Panc1 (cell line): ENCODE data around the gene C3orf62. TPM values are rescaled to one million over a fixed set of nuclear protein-coding genes. Genes with fewer than 3 reads are reported as not detected.

Source experiments
- ATAC-seq: fragments of 200-7000 bp; cut with Tn5 transposase; 2 replicates; pipeline ENCODE4 v1.9.1; 2020; ENCODE audit warnings: mild to moderate bottlenecking, moderate library complexity
- Bru-seq: library from RNA; stranded (reverse); fragments of 400-500 nt; gene quantifications from one replicate; lab custom pipeline; 2021; lab: Mats Ljungman, UMichigan
- BruChase-seq, 2 experiments: library from RNA; stranded (reverse); fragments of 400-500 nt; gene quantifications; one replicate each; lab custom pipeline; 2021; lab: Mats Ljungman, UMichigan
- BruUV-seq: library from RNA; stranded (reverse); fragments of 400-500 nt; replicated peaks from 2 replicates; lab custom pipeline; 2021; lab: Mats Ljungman, UMichigan
- CTCF ChIA-PET: fragments of 300-600 bp; sonication (Branson Sonifier 250); formaldehyde crosslinking; loops from one replicate; lab custom pipeline; 2022; ENCODE audit warnings: antibody characterized with exemption; lab: Charles Lee
- POLR2A ChIA-PET: fragments of 300-600 bp; sonication (Branson Sonifier 250); formaldehyde crosslinking; loops from one replicate; lab custom pipeline; 2022; ENCODE audit warnings: antibody characterized with exemption; lab: Charles Lee
- DNase-seq: peaks from one replicate; pipeline ENCODE4 v3.0.0-alpha.2; 2010; ENCODE audit warnings: low read depth, low spot score
- H3K27ac ChIP-seq: 2 replicates; pipeline ENCODE4 v1.5.1; 2011; ENCODE audit warnings: mild to moderate bottlenecking, low read length, inconsistent platforms
- H3K27me3 ChIP-seq: fragments of 200-500 bp; sonication (Bioruptor generic); 2 replicates; pipeline ENCODE4 v1.6.0; 2014; ENCODE audit warnings: low read length, inconsistent platforms; ENCODE audit not compliant: control insufficient read depth, insufficient read depth
- H3K36me3 ChIP-seq: fragments of 200-500 bp; sonication (Bioruptor generic); 2 replicates; pipeline ENCODE4 v1.5.1; 2014; ENCODE audit warnings: inconsistent platforms, mild to moderate bottlenecking, low read length, moderate library complexity; ENCODE audit not compliant: control insufficient read depth, insufficient read depth
- H3K4me1 ChIP-seq: 2 replicates; pipeline ENCODE4 v1.5.1; 2011; ENCODE audit warnings: inconsistent platforms, mild to moderate bottlenecking, low read length, moderate library complexity; ENCODE audit not compliant: control insufficient read depth, insufficient read depth
- H3K4me3 ChIP-seq, 2 experiments: 2 replicates each; pipeline ENCODE4 v1.5.1; 2011 to 2012; ENCODE audit warnings: low read depth in 2 of 2, low read length in 2 of 2, mild to moderate bottlenecking in 2 of 2, inconsistent platforms in 1 of 2, moderate library complexity in 1 of 2
- H3K9me3 ChIP-seq: fragments of 200-500 bp; sonication (Bioruptor generic); 2 replicates; pipeline ENCODE4 v1.5.1; 2014; ENCODE audit warnings: low read depth, mild to moderate bottlenecking, inconsistent platforms, low read length, moderate library complexity; ENCODE audit not compliant: control insufficient read depth, insufficient read depth
- POLR2AphosphoS5 ChIP-seq: IDR thresholded peaks from 2 replicates; pipeline ENCODE4 v1.6.1; 2012; ENCODE audit warnings: mild to moderate bottlenecking, low read depth, low read length, moderate library complexity
- SIN3A ChIP-seq: IDR thresholded peaks from 2 replicates; pipeline ENCODE4 v1.6.1; 2012; ENCODE audit warnings: low read depth, mild to moderate bottlenecking, low read length, moderate library complexity, borderline replicate concordance; ENCODE audit not compliant: insufficient read depth
- TCF7L2 ChIP-seq: IDR thresholded peaks from 2 replicates; pipeline ENCODE4 v1.6.1; 2011; ENCODE audit warnings: mild to moderate bottlenecking, low read depth, low read length, inconsistent platforms
- in situ Hi-C: cut with HindIII; loops from 2 replicates; pipeline ENCODE4 v1.10.0; 2016; ENCODE audit warnings: low sequenced_read_pairs, low pct_unique_long_range_greater_than_20kb
- intact Hi-C: fragments of 100-400 bp; cut with micrococcal nuclease; formaldehyde crosslinking; loops from one replicate; pipeline ENCODE4 v1.10.0; 2022; ENCODE audit not compliant: unreplicated experiment
- long read RNA-seq: library from polyadenylated mRNA; unstranded; transcript quantifications from one replicate; pipeline ENCODE4 v2.0.0, GENCODE V29; 2021; ENCODE audit not compliant: unreplicated experiment
- polyA plus RNA-seq: library from polyadenylated mRNA; unstranded; fragments of >200 nt; gene quantifications from one replicate; pipeline ENCODE4 v1.2.1, GENCODE V29; 2012; ENCODE audit warnings: missing spikeins; ENCODE audit not compliant: insufficient read length
- total RNA-seq: library from RNA; stranded (reverse); gene quantifications from one replicate; pipeline ENCODE4 v1.2.1, GENCODE V29; 2021; ENCODE audit not compliant: unreplicated experiment
- TF ChIP-seq, protein P1 (sequence below), 2 experiments: IDR thresholded peaks; 2 replicates each; pipeline ENCODE4 v1.6.1; 2011 to 2012; ENCODE audit warnings: low read depth in 2 of 2, control low read depth in 1 of 2, low read length in 1 of 2, mild to moderate bottlenecking in 1 of 2, moderate library complexity in 1 of 2; ENCODE audit not compliant: insufficient read depth in 1 of 2
- TF ChIP-seq, protein P2 (sequence below): fragments of 450-650 bp; IDR thresholded peaks from 2 replicates; pipeline ENCODE4 v1.5.1; 2017; ENCODE audit warnings: mild to moderate bottlenecking

The C3orf62 gene
- total RNA-seq (2.3 TPM), Bru-seq, nascent RNA (percentile 54 among the genes with signal in this experiment), BruChase-seq, experiment 1, labeled RNA remaining after a 2-hour chase (percentile 68 among the genes with signal in this experiment), BruChase-seq, experiment 2, labeled RNA remaining after a 6-hour chase (percentile 70 among the genes with signal in this experiment)
- polyA plus RNA-seq = 1.1 TPM
- long read RNA-seq, full-length matches to known transcripts = 1 of 3 reads
- long read RNA-seq, partial matches to known transcripts = 0 of 3 reads
- long read RNA-seq, other reads (novel, unspliced or antisense) = 2 of 3 reads

DNA sequence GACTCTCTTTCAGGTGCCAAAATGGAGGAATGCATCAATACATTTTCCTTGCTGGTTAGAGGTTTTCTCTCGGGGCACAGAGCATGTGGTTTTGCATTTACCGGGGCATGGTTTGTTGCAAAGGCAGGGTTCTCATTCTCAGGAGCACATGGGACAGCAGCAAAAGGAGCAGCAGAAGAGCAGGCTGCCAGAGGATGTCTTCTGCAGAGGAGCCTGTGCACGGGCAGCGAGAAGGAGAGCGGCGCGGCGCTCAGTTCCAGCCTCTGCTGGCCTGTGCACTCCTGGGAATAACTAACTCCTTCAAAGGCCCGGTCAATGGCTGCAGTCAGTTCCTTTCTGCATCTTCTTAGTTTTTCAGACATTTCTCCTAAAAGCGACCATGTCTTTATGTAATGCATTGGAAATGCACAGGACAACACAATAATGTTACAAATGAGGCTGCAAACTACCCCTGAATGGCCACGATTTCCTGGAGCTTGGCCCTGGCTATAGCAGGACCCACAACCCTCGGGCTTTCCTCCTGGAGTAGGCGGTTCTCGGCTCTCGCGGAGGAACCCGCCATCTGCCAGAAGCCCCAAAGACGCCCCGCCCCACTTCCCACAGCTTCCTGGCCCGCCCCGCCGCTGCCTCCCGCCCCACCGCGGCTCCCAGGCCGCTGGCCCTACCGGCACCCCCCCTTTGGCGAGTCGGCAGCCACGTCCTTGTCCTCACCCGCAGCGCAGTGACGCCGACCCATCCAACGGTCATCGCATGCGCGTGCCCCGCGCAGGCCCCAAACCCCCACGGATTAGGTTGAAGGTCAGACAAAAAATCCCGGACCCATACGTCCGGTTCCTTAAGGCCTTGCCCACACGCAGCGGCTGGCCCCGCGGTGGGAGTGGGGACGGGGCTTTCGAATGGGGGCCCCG is at the start of gene C3orf62:
C3orf62 (minus strand) TSS at position 758 of the 908 bp plus-strand sequence; CDS start at position 398, 360 bp downstream.
- Histone ChIP-seq H3K4me3 (peak within 1 kb of the TSS; percentile 41 to 51), H3K36me3 (no peaks in the 10 kb centered on the region), H3K9me3 (no peaks in the 10 kb centered on the region), H3K27me3 (no peaks in the 10 kb centered on the region), H3K27ac (peak within 1 kb of the TSS; percentile 83), H3K4me1 (peaks cover 7% of the 10 kb centered on the region)
- POLR2A ChIA-PET = interaction anchor here (0.5 kb wide), 1 partner anchor 336 kb away, joined by 3 read pairs; no protein-coding TSS in a partner anchor
- DNase-seq (no peak), ATAC-seq (peak; percentile 94)
- BruUV-seq = no TSS peak
- TF ChIP-seq TCF7L2 (no peak), SIN3A (0 out of 2 replicates have a peak, but pooled peaks have one; percentile 26), POLR2AphosphoS5 (peak; percentile 64)
- in situ Hi-C loops = no loop called here
- intact Hi-C loops = no loop called here
- CTCF ChIA-PET = no interaction called here

DNA sequence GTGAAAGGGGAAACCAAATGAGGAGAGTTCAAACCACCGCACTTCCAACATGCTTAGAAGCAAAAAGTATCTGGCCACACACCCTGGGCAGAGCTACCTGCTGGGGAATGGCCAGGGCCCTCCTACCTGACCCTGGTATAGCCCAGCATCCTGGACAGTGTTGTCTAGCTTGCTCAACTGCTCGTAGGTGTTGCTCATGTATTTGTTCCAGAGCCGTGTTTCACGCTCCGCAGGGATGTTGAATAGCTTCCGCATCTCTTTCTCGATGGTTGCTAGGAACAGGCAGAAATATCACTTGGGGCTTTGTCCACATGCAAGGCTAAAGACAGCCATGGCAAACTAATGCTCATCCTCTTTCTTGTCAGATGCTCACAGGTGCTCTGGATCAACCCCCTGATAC is 47.7 kb upstream of the C3orf62 start:
- BruUV-seq = no TSS peak
- Histone ChIP-seq H3K36me3 (peaks cover 12% of the 10 kb centered on the region), H3K4me1 (no peaks in the 10 kb centered on the region), H3K9me3 (no peaks in the 10 kb centered on the region), H3K4me3 (no peak overlapping the region), H3K27me3 (no peaks in the 10 kb centered on the region), H3K27ac (no peak overlapping the region)
- CTCF ChIA-PET = no interaction called here
- TF ChIP-seq, protein P1, sequence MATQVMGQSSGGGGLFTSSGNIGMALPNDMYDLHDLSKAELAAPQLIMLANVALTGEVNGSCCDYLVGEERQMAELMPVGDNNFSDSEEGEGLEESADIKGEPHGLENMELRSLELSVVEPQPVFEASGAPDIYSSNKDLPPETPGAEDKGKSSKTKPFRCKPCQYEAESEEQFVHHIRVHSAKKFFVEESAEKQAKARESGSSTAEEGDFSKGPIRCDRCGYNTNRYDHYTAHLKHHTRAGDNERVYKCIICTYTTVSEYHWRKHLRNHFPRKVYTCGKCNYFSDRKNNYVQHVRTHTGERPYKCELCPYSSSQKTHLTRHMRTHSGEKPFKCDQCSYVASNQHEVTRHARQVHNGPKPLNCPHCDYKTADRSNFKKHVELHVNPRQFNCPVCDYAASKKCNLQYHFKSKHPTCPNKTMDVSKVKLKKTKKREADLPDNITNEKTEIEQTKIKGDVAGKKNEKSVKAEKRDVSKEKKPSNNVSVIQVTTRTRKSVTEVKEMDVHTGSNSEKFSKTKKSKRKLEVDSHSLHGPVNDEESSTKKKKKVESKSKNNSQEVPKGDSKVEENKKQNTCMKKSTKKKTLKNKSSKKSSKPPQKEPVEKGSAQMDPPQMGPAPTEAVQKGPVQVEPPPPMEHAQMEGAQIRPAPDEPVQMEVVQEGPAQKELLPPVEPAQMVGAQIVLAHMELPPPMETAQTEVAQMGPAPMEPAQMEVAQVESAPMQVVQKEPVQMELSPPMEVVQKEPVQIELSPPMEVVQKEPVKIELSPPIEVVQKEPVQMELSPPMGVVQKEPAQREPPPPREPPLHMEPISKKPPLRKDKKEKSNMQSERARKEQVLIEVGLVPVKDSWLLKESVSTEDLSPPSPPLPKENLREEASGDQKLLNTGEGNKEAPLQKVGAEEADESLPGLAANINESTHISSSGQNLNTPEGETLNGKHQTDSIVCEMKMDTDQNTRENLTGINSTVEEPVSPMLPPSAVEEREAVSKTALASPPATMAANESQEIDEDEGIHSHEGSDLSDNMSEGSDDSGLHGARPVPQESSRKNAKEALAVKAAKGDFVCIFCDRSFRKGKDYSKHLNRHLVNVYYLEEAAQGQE (IDR thresholded peaks at IDR 0.05; ENCODE audit: insufficient read depth in 1 of 2, low read depth in 2 of 2, low read length in 1 of 2) = no peak
- TF ChIP-seq POLR2AphosphoS5 (no peak), SIN3A (no peak), TCF7L2 (no peak)
- TF ChIP-seq, protein P2, sequence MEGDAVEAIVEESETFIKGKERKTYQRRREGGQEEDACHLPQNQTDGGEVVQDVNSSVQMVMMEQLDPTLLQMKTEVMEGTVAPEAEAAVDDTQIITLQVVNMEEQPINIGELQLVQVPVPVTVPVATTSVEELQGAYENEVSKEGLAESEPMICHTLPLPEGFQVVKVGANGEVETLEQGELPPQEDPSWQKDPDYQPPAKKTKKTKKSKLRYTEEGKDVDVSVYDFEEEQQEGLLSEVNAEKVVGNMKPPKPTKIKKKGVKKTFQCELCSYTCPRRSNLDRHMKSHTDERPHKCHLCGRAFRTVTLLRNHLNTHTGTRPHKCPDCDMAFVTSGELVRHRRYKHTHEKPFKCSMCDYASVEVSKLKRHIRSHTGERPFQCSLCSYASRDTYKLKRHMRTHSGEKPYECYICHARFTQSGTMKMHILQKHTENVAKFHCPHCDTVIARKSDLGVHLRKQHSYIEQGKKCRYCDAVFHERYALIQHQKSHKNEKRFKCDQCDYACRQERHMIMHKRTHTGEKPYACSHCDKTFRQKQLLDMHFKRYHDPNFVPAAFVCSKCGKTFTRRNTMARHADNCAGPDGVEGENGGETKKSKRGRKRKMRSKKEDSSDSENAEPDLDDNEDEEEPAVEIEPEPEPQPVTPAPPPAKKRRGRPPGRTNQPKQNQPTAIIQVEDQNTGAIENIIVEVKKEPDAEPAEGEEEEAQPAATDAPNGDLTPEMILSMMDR = no peak
- POLR2A ChIA-PET = no interaction called here
- in situ Hi-C loops (no loop called here), intact Hi-C loops (loop anchor here (5.0 kb wide), 1 partner anchor 123 kb away; no protein-coding TSS in a partner anchor)
- DNase-seq (no peak), ATAC-seq (no peak)
